GM10248 (cell line): ENCODE data around the gene IL26.
"Not testable (repeated sequence)": the region's sequence is repeated elsewhere in the genome, so short reads cannot be mapped to it uniquely, and the experiment has no call there.

Experiments used
- CTCF ChIA-PET: fragments of 300-600 bp; sonication (Branson Sonifier 250); formaldehyde crosslinking; extraction: SDS; loops from one replicate; lab custom pipeline; 2021; ENCODE audit warnings: antibody characterized with exemption; lab: Yijun Ruan, JAX
- POLR2A ChIA-PET: fragments of 350-650 bp; sonication (Branson Sonifier 250); formaldehyde crosslinking; extraction: SDS; loops from one replicate; lab custom pipeline; 2020; ENCODE audit warnings: antibody characterized with exemption; lab: Yijun Ruan, JAX
- DNase-seq: peaks from one replicate; pipeline ENCODE4 v3.0.0; 2012; ENCODE audit errors: extremely low spot score
- TF ChIP-seq, protein P1 (sequence below): IDR thresholded peaks from 2 replicates; pipeline ENCODE4 v1.5.1; 2012; ENCODE audit warnings: mild to moderate bottlenecking, low read depth; ENCODE audit errors: extremely low read depth, missing control alignments, control extremely low read depth

IL26 gene

DNA sequence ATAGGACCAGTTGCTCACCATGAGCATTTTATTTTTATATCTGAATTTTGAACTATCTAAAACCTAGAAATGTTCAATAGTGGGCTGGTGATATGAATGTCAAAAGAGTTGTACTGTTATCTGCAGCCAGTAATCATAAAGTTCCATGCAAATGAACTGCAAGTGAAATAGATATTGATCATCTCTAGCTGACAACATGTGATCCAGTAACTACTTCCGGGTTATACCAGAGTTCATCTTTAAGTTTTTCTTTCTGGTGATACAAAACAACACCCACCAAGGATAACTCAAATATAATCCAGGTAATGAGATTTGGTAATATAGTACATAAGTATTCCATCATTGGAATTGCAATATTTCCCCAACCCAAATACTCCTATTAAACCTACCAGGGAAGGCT lies 4.1 kb downstream of the IL26 start:
- ChIA-PET POLR2A (no interaction called here), CTCF (interaction anchor here (1.2 to 5.8 kb wide), 10 partner anchors 15 to 317 kb away, joined by 4 to 94 read pairs (median 6); no protein-coding TSS in a partner anchor)
- TF ChIP-seq, protein P1, sequence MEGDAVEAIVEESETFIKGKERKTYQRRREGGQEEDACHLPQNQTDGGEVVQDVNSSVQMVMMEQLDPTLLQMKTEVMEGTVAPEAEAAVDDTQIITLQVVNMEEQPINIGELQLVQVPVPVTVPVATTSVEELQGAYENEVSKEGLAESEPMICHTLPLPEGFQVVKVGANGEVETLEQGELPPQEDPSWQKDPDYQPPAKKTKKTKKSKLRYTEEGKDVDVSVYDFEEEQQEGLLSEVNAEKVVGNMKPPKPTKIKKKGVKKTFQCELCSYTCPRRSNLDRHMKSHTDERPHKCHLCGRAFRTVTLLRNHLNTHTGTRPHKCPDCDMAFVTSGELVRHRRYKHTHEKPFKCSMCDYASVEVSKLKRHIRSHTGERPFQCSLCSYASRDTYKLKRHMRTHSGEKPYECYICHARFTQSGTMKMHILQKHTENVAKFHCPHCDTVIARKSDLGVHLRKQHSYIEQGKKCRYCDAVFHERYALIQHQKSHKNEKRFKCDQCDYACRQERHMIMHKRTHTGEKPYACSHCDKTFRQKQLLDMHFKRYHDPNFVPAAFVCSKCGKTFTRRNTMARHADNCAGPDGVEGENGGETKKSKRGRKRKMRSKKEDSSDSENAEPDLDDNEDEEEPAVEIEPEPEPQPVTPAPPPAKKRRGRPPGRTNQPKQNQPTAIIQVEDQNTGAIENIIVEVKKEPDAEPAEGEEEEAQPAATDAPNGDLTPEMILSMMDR = no peak
- DNase-seq = no peak

DNA sequence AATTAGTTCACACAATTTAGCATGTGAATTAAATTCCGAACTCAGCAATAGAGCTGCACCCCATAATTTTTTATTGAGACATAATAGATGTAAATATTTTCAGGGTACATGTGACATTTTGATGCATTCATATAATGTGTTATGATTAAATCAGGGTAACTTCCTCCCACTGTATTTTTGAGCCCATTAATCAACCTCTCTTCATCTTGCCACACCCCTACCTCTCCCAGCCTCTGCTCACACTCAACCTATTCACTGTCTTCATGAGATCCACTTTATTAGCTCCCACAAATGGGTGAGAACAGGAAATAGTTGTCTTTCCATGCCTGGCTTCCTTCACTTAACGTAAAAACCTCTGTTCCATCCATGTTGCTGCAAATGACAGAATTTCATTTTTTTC lies 14.7 kb downstream of the IL26 start:
- ChIA-PET CTCF (interaction anchor here (1.1 to 3.4 kb wide), 2 partner anchors 12 to 107 kb away, joined by 4 to 10 read pairs; no protein-coding TSS in a partner anchor), POLR2A (no interaction called here)
- no peak for DNase-seq
- TF ChIP-seq, protein P1 = no peak

DNA sequence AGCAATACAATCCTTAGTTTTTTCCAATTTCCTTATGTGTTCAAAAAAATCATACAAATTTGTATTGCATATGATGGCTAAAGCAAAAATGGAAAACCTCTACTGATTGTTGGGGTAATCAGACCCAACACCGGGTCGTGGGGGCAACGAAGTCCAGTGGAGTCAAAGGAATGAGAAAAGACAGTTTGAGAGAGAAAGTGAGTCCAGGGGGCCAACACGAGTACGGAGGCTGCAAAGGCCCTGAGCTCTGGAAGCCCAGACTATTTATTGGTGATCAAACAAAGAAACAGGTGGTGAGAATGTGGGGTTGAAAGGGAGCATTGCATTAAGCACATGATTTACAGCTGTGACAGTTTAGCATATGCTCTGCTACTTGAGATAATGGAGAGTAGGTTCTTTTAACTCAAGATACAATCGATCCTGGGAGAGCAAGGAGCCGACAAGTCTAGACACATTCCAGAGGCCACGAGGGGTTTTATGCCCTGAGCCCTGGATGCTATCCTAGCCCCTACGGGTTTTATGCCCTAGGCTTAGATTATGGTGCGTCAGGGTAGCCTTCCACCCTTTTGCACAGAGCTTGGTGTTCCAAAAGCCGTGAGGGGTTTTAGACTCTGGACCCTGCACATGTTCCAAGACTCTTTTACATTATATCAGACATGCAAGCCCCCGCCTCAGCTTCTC lies 16.4 kb downstream of the IL26 start:
- DNase-seq, CTCF ChIA-PET, POLR2A ChIA-PET: not testable (repeated sequence)

DNA sequence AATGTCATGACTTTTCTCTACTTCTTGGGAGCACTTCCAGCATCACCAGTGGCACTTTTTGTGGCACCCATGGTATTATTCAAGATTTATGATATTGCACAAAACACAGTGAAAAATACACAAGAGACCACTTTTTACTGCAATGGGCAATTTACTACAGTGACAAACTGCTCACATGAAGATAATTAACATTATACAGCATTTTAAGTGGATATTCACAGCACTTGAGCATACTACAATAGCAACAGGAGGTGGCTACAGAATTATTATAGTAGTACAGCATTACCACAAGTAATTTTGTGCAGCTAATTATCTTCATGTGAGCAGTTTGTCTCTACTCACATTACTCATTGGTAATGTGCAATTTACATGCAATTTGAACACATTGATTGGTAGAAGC lies 18.3 kb downstream of the IL26 start:
- ChIA-PET POLR2A (no interaction called here), CTCF (no interaction called here)
- TF ChIP-seq, protein P1 = no peak
- no peak for DNase-seq

DNA sequence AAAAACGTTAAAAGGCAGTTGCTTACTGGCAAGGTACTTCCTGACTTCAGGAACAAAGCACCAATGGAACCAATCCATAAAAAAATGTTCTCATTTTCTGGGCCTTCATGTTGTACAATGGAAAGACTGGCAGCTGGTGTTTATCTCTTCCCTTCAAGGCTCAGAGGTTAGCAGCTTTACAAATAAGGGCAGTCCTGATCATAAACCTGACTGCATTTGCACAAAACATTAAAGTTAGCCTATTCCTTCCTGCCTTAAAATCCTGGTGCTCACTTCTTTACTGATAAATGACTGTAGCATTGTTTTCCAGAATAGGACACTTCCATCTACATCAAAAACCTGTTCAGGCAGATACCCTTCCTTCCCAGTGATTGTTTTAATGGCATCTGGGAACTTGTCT lies 19.2 kb downstream of the IL26 start:
- DNase-seq = no peak
- CTCF ChIA-PET = interaction anchor here (1.0 kb wide), 1 partner anchor 166 kb away, joined by 3 read pairs; no protein-coding TSS in a partner anchor
- TF ChIP-seq, protein P1 = no peak
- POLR2A ChIA-PET = no interaction called here

DNA sequence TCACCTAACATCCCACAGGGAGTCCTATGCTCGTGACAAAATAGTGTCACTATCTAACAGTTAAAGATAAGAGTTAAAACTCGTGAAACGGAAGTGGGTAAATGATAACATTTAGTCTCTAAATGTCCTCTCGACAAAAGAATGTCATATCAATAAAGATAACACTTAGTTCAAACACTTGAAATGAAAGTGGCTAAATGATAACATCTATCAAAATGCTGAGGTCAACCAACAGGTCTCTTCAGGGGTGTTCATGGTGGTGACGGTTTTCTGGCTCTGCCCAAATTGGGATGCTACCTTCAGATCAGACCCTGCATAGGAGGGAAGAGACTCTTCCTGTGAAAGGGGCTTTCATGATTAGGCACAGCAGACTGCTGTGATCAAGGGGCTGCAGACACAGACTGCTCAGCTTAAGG lies 22.1 kb downstream of the IL26 start:
- CTCF ChIA-PET = no interaction called here
- no peak for DNase-seq
- TF ChIP-seq, protein P1 = no peak
- POLR2A ChIA-PET = no interaction called here

DNA sequence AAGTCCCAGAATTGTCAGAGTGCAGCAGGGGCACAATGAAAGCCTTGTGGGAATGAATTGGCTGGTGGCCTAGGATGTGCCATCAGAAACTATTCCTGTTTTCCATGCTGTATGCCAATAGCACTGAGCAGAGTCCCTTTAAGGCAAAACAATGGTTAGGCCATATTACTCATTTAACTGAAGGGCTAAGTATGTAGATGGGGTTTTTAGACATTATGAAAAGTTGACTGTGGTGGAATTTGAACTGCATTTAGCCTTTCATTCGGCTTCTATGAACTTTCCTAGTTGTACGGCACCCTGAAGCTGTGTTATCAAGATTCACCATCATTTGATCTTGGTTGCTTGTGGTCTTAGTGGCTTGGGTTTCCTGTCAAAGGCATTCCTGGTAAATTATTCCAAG lies 24.8 kb downstream of the IL26 start:
- POLR2A ChIA-PET = no interaction called here
- TF ChIP-seq, protein P1 = no peak
- CTCF ChIA-PET = no interaction called here
- DNase-seq = no peak
